Adipocyte (in vitro differentiated cells): ENCODE data around the gene ZNF438.
"Not testable (repeated sequence)": the region's sequence is repeated elsewhere in the genome, so short reads cannot be mapped to it uniquely, and the experiment has no call there.

Experiments used
- DNase-seq: peaks from one replicate; pipeline ENCODE4 v3.0.0-alpha.2; 2015; ENCODE audit warnings: low read depth
- H3K27me3 ChIP-seq: replicated peaks from 2 replicates; pipeline ENCODE4 v1.7.0; 2013; ENCODE audit warnings: mild to moderate bottlenecking, low read length, moderate library complexity; ENCODE audit not compliant: control insufficient read depth, insufficient read depth
- H3K36me3 ChIP-seq: 2 replicates; pipeline ENCODE4 v1.7.0; 2013; ENCODE audit warnings: low read length, mild to moderate bottlenecking, moderate library complexity; ENCODE audit not compliant: control insufficient read depth, insufficient read depth, severe bottlenecking
- H3K4me1 ChIP-seq: 2 replicates; pipeline ENCODE4 v1.7.0; 2013; ENCODE audit warnings: mild to moderate bottlenecking, low read length, moderate library complexity; ENCODE audit not compliant: control insufficient read depth, insufficient read depth
- H3K4me3 ChIP-seq: 2 replicates; pipeline ENCODE4 v1.7.0; 2013; ENCODE audit warnings: mild to moderate bottlenecking, low read length, moderate library complexity
- H3K9ac ChIP-seq: 2 replicates; pipeline ENCODE4 v1.7.0; 2013; ENCODE audit warnings: mild to moderate bottlenecking, low read length, moderate library complexity
- H3K9me3 ChIP-seq: 2 replicates; pipeline ENCODE4 v1.7.0; 2013; ENCODE audit warnings: mild to moderate bottlenecking, low read length, moderate library complexity; ENCODE audit not compliant: control insufficient read depth

ZNF438 gene

DNA sequence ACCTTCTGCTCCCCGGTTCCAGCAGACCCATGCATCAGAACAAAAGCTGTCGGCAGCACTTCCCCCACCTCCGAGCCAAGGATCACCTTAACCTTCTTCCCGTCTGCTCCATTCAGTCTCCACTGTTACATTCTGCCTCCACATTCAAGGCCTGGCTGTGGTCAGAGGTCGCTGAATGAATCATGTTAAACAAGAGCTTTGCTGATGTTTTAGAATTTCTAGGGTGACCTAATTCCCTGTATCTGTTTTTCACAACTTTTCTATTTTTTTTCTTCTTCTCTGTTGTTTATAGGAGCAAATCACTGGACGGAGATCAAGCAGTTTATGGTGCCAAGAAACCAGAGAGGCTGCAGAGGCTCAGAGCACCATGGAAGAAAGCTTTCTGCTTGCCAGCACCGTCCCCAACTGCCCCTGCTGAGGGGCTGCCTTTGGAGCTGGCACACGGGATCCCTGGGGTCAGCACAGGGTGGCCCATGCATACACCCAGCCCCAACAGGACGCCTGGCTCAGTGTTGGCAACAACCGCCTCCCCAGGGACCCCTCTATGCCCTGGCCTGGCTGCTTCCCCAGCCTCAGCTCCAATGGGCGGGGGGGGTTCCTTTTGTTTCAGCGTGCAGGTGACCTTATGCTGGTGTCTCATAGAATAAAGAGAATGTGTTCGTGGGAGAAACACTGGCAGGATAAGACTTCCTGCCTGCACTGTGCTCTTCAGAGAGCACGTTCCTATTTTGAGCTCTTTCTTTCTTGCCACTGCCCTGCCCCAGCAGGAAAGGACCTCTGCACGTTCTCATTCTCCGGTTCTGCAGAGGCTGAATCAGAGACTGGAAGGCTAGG is 219.4 kb downstream of the ZNF438 start:
- no peaks in the 10 kb centered on the region for H3K36me3 ChIP-seq
- H3K9me3 ChIP-seq = no peaks in the 10 kb centered on the region
- H3K4me3 ChIP-seq = peak overlapping the region; percentile 67
- peak; percentile 59 for DNase-seq
- peak overlapping the region; percentile 80 for H3K9ac ChIP-seq
- peaks cover 36% of the 10 kb centered on the region for H3K4me1 ChIP-seq
- no peaks in the 10 kb centered on the region for H3K27me3 ChIP-seq

DNA sequence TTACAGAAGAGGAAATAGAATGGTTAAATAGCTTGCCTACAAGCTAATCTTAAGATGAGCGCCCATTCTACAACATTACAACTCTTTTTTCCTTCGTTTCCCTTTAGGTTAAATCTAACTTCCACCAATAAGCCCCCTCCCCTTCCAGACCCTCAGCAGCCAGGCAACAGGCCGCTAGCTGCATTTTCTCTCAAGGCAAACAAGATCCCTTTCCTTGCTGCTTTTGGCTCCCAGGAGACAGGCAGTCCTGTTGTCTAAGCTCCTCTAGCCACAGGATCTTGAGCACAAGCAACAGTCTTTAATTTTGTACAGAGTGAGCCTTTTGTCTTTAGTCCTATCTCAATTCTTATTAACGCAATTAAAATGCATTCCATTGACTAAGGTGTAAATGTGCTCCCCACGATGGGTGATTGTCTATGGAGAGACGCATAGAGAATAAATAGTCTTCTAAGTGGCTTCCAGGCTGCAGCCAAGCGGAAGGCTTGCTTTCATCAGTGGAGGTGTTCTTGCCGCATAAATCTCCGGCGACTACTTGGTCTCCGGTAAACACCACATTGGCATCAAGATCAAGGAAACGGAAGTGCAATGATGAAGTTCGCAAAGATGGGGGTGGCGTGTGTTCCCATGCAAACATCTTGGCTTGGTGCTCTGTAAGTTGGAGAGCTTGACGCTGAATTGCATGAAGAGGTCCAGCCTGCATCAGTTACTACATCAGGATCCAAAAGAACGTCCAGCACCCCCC is 220.2 kb downstream of the ZNF438 start:
- H3K36me3 ChIP-seq = no peaks in the 10 kb centered on the region
- DNase-seq = no peak
- peak overlapping the region; percentile 33 for H3K4me3 ChIP-seq
- no peaks in the 10 kb centered on the region for H3K27me3 ChIP-seq
- H3K9ac ChIP-seq = peak overlapping the region; percentile 80
- H3K4me1 ChIP-seq = peaks cover 36% of the 10 kb centered on the region
- no peaks in the 10 kb centered on the region for H3K9me3 ChIP-seq

GRCh38 chr10:30810416-30810815 is 221.2 kb downstream of the ZNF438 start:
- peaks cover 36% of the 10 kb centered on the region for H3K4me1 ChIP-seq
- no peak overlapping the region for H3K4me3 ChIP-seq
- no peaks in the 10 kb centered on the region for H3K27me3 ChIP-seq
- H3K36me3 ChIP-seq = no peaks in the 10 kb centered on the region
- H3K9ac ChIP-seq = no peak overlapping the region
- DNase-seq = no peak
- H3K9me3 ChIP-seq = no peaks in the 10 kb centered on the region

DNA sequence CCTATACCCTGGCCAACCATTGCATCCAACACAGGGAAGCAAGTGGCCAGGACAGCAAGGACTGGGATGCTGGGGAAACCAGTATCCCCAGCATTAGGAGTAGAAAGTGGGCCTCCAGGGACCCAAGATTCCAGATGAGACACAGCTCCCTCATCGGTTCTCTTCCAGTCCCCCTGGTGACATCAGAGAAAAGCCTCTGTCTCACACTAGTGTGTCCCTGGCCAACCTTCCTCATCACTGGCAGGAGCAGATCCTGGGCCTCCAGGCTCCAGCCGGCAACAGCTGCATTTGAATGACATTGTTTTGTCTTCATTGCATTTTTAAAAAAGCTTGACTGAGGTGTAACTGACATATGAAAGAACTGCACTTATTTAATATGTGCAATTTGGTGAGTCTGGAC is 224.8 kb downstream of the ZNF438 start:
- no peak overlapping the region for H3K4me3 ChIP-seq
- no peak overlapping the region for H3K9ac ChIP-seq
- H3K27me3 ChIP-seq = no peaks in the 10 kb centered on the region
- H3K4me1 ChIP-seq = peaks cover 35% of the 10 kb centered on the region
- DNase-seq = no peak
- no peaks in the 10 kb centered on the region for H3K9me3 ChIP-seq
- no peaks in the 10 kb centered on the region for H3K36me3 ChIP-seq

GRCh38 chr10:30805061-30805460 is 226.6 kb downstream of the ZNF438 start:
- Histone ChIP-seq H3K36me3 (no peaks in the 10 kb centered on the region), H3K27me3 (no peaks in the 10 kb centered on the region), H3K9ac (peak overlapping the region; percentile 75), H3K9me3 (no peaks in the 10 kb centered on the region), H3K4me3 (no peak overlapping the region), H3K4me1 (peaks cover 25% of the 10 kb centered on the region)
- no peak for DNase-seq

GRCh38 chr10:30804478-30805055 is 227.1 kb downstream of the ZNF438 start:
- no peaks in the 10 kb centered on the region for H3K9me3 ChIP-seq
- H3K36me3 ChIP-seq = no peaks in the 10 kb centered on the region
- peak overlapping the region; percentile 75 for H3K9ac ChIP-seq
- peak overlapping the region; percentile 18 for H3K4me3 ChIP-seq
- DNase-seq = peak; percentile 70
- no peaks in the 10 kb centered on the region for H3K27me3 ChIP-seq
- H3K4me1 ChIP-seq = peaks cover 25% of the 10 kb centered on the region

- Histone ChIP-seq H3K4me1 (peaks cover 25% of the 10 kb centered on the region), H3K9me3 (no peaks in the 10 kb centered on the region), H3K27me3 (no peaks in the 10 kb centered on the region), H3K36me3 (no peaks in the 10 kb centered on the region), H3K9ac (peak overlapping the region; percentile 75), H3K4me3 (peak overlapping the region; percentile 44)
- DNase-seq = peak; percentile 94
Measured at GRCh38 chr10:30803892-30804322, 227.8 kb downstream of the ZNF438 start.

DNA sequence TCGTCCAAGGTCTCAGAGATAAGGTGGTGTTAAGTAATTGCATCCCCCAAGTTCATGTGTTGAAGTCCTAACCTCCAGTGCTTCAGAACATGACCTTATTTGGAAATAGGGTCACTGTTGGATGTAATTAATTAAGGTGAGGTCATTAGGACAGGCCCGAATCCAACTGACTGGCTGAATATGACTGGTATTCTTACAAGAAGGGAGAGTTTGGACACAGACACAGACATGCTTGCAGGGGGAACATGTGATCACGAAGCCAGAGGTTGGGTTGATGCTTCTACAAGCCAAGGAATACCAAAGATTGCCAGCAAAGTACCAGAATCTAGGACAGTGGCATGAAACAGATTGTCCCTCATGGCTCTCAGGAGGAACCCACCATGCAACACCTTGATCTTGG is 228.6 kb downstream of the ZNF438 start:
- Histone ChIP-seq H3K9me3 (no peaks in the 10 kb centered on the region), H3K4me3 (peak overlapping the region; percentile 44), H3K9ac (peak overlapping the region; percentile 5), H3K4me1 (peaks cover 25% of the 10 kb centered on the region), H3K36me3 (no peaks in the 10 kb centered on the region), H3K27me3 (no peaks in the 10 kb centered on the region)
- no peak for DNase-seq

DNA sequence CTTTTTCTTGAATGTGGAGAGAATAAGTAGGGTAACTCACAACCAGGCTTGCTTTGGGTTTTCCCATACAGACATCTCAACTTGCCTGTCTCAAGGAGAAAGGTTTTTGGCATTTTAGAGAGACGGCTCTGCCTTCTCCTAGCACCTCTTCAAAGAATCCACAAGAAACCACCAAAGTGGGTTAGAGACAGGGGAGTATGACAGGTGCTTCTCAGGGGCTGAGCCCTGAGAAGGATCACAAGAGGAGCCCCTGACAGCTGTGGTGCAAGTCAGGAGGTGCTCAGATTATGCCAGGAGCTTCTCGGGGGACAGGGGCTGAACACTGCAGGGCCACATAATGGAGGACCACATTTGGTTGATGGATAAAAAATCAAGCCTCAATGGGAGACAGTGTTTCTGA is 231.3 kb downstream of the ZNF438 start:
- peaks cover 25% of the 10 kb centered on the region for H3K4me1 ChIP-seq
- DNase-seq = no peak
- no peaks in the 10 kb centered on the region for H3K36me3 ChIP-seq
- no peaks in the 10 kb centered on the region for H3K9me3 ChIP-seq
- H3K9ac ChIP-seq = no peak overlapping the region
- H3K4me3 ChIP-seq = no peak overlapping the region
- H3K27me3 ChIP-seq = no peaks in the 10 kb centered on the region

DNA sequence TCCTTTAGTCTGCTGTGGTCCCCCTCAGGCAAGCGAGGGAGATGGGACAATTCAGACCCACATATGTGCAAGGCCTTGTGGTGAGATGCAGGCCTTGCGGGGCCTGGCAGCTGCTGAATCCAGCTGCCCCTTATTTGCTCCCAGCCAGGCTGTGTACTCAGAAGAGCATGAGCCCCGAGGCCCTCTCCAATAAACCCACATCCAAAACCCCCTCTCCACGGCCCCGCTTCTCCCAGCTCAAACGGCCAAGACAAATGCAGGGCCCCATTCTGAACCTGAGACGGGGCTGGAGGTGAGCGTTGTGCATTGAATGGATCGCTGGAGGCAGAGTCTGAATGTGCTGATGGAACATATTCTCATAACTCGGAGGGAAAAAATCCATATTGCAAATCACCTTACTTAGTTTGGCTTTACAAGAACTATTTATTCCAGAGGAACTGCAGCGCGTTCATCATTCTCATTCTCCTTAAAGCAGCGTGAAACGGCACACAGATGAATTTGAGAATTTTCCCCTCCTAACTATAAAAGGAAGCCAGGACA is 232.9 kb downstream of the ZNF438 start:
- Histone ChIP-seq H3K36me3 (no peaks in the 10 kb centered on the region), H3K27me3 (no peaks in the 10 kb centered on the region), H3K4me1 (peaks cover 9% of the 10 kb centered on the region), H3K9me3 (no peaks in the 10 kb centered on the region), H3K9ac (no peak overlapping the region), H3K4me3 (no peak overlapping the region)
- no peak for DNase-seq

DNA sequence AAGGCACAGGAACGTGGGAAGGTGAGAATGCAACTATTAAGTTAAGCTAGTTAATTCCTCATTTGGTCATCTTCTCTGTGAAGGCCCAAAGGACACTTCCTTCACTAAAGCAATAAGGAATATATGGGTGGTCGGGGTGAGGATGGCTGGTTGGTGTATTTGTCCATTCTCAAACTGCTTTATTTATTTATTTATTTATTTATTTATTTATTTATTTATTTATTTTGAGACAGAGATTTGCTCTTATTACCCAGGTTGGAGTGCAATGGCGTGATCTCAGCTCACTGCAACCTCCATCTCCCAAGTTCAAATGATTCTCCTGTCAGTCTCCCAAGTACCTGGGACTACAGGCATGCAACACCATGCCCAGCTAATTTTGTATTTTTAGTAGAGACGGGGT is 236.6 kb downstream of the ZNF438 start:
- H3K4me1 ChIP-seq, DNase-seq, H3K9ac ChIP-seq, H3K36me3 ChIP-seq, H3K4me3 ChIP-seq, H3K27me3 ChIP-seq, H3K9me3 ChIP-seq: not testable (repeated sequence)
